Lung microvascular endothelial cell (primary cell): ENCODE results near the gene FAM174C. TPM values are rescaled to one million over a fixed set of nuclear protein-coding genes. Genes with fewer than 3 reads are reported as not detected.

Source experiments
- DNase-seq, 2 donors: peaks; one replicate each; pipeline versions ENCODE4 v3.0.0 to v3.0.0-alpha.2; 2010; ENCODE audit warnings: low read depth in 2 of 2
- total RNA-seq: library from RNA; depleted of rRNA; stranded (reverse); fragments of >200 nt; gene quantifications from 2 replicates; pipeline ENCODE4 v1.2.1, GENCODE V29; 2014

Gene FAM174C
- total RNA-seq, 1 donor from 2014 or later = 16.9 TPM

GRCh38 chr19:1237027-1237659, 38.2 kb upstream of the FAM174C start:
- peak; percentile 35 to 64 for DNase-seq

- peak in 1 of 2 donors; percentile 43 for DNase-seq
Measured at GRCh38 chr19:1237754-1238368, 37.5 kb upstream of the FAM174C start, which contains the start of gene CBARP. Gene CBARP (minus strand): TSS chr19:1238005. CDS start chr19:1236100, 1,905 bp downstream.

- DNase-seq = no peak
Measured at GRCh38 chr19:1238369-1239303, 36.7 kb upstream of the FAM174C start.

- DNase-seq = no peak
Measured at GRCh38 chr19:1239420-1239795, 35.9 kb upstream of the FAM174C start.

- DNase-seq = peak; percentile 92 to 96
Measured at GRCh38 chr19:1239796-1240737, 35.3 kb upstream of the FAM174C start.

- DNase-seq = no peak
Measured at GRCh38 chr19:1240925-1241324, 34.4 kb upstream of the FAM174C start.

- DNase-seq = peak; percentile 96
Measured at GRCh38 chr19:1241417-1242095, 33.8 kb upstream of the FAM174C start, which contains the start of gene ATP5F1D. Gene ATP5F1D (plus strand): TSS chr19:1241751. CDS start chr19:1241851, 100 bp downstream.

GRCh38 chr19:1243768-1244692, 31.3 kb upstream of the FAM174C start:
- DNase-seq = peak; percentile 83 to 86

- DNase-seq = no peak
Measured at GRCh38 chr19:1244693-1245451, 30.5 kb upstream of the FAM174C start.

GRCh38 chr19:1245494-1246264, 29.7 kb upstream of the FAM174C start:
- no peak for DNase-seq

GRCh38 chr19:1246265-1247087, 28.9 kb upstream of the FAM174C start:
- DNase-seq = peak in 1 of 2 donors; percentile 50

GRCh38 chr19:1247748-1248138, 27.6 kb upstream of the FAM174C start:
- DNase-seq = no peak

GRCh38 chr19:1248139-1248785, 27.1 kb upstream of the FAM174C start, which contains the start of gene MIDN:
Gene MIDN (plus strand): TSS chr19:1248583. CDS start chr19:1250297, 1,714 bp downstream.
- DNase-seq = peak; percentile 94

GRCh38 chr19:1248786-1249297, 26.5 kb upstream of the FAM174C start:
- peak; percentile 80 to 87 for DNase-seq

GRCh38 chr19:1249298-1249989, 25.9 kb upstream of the FAM174C start:
- peak; percentile 97 to 98 for DNase-seq
